Stimulated activated CD8-positive, alpha-beta memory T cell treated with anti-CD3 and anti-CD28 coated beads, Interleukin-7, amount 100 ng/mL, for 48 hours (primary cell): ENCODE results near the gene TOR2A.
"Not testable (repeated sequence)": the region's sequence is repeated elsewhere in the genome, so short reads cannot be mapped to it uniquely, and the experiment has no call there.

Source experiments
- DNase-seq, 2 donors: peaks; one replicate each; pipeline ENCODE4 v3.0.0-alpha.2; 2020; ENCODE audit warnings: low read depth in 1 of 2; ENCODE audit errors: extremely low read depth in 1 of 2

TOR2A gene

GRCh38 chr9:127769101-127769500 is 34.0 kb upstream of the TOR2A start:
- DNase-seq = no peak

DNA sequence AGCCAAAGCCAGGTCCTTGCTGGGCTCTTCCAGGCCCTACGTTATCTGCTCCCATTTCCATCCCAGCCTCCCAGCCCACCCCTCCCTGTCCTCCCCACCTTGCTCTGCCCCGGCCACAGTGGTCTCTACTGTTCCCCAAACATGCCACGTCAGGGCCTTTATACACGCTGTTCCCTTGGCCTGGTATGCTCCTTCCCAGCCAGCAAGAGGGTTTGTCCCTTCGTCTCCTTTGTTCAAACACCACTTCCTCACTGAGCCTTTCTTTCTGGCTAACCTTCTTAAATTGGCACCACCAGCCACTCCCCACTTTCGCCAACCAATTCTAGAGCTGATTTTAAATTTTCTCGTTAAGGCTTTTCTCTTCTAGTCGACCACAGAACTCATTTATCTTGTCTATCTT is 33.6 kb upstream of the TOR2A start:
- no peak for DNase-seq

GRCh38 chr9:127767909-127768331 is 32.8 kb upstream of the TOR2A start:
- no peak for DNase-seq

DNA sequence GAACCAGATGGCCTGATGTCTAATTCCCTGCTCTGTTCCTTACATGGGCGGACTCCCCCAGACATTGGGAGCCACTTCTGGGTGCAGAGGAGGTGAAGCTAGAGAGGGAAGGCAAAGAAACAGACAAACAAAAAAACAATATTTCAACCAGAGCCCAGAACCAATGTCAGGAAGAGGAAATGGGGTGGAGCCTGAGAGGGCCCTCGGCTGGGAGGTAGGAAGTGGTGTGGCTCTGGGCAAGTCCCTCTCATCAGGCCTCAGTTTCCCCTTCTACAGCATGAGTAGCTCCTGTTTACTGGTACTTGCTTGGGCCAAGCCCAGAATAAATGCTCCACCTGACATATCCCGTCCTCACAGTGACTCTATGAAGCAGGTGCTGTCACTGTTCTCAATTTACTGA is 32.3 kb upstream of the TOR2A start:
- no peak for DNase-seq

GRCh38 chr9:127765418-127765817 is 30.3 kb upstream of the TOR2A start:
- DNase-seq = no peak

DNA sequence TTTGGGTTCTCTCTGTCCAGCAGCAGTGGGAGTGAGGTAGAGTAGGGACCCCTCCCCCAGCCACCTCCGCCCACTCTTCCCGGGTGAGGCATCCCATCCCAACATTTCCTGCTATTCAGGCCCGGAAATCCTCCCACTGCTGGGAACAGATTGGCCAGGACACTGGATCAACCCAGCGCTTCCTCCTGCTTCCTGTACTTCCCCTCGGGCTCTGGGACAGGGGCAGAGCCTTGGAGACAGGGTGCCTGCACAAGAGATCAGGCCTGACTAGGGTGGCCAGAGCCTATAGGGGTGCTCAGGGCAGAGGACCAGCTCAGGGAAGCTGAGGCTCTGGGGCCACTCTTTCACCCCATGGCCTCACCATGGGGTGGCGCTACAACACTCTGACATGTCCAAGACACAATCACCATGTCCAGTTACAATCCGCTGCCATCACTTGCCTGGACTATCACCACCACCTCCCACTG is 28.9 kb upstream of the TOR2A start:
- DNase-seq = no peak

DNA sequence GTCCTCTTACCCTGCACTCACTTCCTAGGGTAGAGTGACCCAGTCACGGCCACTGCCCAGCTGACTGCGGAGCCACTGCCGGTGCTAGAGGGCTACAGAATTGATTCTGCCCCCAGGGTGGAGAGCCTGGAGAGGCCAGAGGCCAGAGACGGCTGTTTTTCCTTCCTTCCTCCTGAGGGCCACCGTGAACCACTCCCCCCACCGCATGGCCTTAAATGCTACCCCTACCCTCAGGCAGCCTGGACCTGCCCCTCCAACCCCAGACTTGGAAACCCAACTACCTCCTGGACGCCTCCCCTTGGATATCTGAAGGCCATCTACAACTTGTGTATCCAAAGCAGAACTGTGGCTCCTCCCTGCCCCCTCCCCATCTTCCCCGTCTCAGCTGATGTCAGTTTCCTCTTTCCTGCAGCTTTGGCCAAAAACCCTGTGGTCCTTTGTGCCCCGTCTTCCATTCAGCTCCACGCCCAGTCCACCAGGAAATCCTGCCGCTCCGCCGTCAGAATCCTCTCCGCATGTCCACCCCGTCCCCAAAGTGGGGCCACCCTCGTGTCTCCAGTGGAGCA is 27.1 kb upstream of the TOR2A start:
- no peak for DNase-seq

DNA sequence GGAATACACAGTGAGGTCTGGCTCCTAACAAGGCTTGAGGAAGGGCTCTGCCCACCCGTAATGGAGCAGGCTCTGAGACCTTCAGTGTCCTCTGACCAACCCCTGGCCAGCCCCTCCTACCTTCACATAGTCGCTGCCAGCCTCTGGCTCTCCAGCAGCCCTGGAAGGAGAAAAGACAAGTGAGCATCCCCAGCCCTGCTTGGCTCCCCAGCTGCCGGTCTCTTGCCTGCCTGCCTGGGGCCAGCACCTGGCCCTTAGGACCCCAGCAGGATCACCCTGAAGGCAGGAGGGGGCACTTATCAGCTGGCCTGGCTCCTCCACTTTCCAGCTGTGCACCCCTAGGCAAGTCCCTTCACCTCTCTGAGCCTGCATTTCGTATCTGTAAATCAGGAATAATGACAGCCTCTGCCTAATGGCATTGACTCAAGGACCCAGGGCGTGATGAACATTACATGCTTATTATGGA is 26.4 kb upstream of the TOR2A start:
- DNase-seq = no peak

- no peak for DNase-seq
Measured at GRCh38 chr9:127761061-127761460, 26.0 kb upstream of the TOR2A start.

GRCh38 chr9:127758843-127759242 is 23.7 kb upstream of the TOR2A start:
- no peak for DNase-seq

GRCh38 chr9:127756776-127757175 is 21.7 kb upstream of the TOR2A start:
- DNase-seq = not testable (repeated sequence)

DNA sequence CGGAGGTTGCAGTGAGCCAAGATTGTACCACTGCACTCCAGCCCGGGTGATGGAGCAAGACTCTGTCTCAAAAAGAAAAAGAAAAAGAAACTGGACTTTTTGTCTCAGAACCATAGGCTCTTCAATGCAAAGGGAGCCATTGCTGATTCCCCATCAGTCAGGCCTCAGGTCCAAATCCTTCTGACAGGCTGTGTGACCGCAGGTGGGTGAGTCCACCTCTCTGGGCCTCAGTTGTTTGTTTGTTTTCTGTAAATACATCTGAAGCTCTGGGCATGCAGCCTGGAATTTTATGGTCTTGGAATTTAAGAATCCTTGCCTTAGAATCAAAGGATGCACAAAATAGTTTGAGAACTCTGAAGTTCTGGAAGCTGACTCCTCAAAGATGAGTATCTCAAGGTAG is 21.1 kb upstream of the TOR2A start:
- DNase-seq = no peak

DNA sequence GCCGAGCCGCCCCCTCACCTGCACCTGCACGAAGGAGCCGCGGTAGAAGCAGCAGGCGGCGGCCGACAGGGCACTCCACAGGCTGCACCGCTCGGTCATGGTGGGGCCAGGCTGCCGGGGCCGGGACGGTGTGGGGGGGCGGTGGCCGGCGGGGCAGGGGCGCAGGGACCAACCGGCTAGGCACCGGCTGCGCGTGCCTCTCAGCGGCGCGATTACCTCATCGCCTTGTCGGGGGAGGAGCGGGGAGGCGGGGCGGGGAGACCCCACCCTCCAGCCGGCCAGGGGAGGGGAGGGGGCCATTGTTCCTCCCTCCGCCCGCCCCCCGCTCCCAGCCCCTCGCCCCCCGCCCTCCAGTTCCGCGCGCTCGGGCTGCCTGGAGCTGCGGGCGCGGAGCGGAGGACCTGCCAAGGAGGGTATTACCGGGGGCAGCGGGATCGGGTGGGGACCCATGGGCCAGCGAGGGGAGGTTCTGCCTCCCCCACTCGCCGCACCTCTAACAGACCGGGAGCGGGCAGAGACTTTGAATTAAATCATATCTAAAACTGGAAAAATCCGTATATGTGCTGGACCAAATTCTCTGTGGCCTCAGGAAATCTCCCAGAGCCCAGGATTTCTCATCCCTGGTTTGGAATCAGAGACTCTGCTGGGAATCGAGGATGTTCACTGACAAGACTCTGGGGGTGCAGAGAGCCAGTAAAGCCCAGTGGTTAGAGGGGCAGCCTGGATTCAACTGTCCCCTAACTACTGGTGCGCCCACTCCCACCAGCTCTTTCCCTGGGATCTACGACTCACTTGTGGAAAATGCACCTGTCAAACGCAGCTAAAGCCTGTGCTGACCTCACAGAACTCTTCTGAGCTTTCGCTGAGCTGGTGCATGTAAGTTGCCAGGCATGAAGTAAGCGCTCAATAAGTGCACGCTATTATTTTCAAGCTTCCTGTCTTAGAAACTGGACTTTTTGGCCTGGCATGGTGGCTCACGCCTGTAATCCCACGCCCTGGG is 20.3 kb upstream of the TOR2A start:
- no peak for DNase-seq

- DNase-seq = no peak
Measured at GRCh38 chr9:127754099-127755060, 19.3 kb upstream of the TOR2A start.

DNA sequence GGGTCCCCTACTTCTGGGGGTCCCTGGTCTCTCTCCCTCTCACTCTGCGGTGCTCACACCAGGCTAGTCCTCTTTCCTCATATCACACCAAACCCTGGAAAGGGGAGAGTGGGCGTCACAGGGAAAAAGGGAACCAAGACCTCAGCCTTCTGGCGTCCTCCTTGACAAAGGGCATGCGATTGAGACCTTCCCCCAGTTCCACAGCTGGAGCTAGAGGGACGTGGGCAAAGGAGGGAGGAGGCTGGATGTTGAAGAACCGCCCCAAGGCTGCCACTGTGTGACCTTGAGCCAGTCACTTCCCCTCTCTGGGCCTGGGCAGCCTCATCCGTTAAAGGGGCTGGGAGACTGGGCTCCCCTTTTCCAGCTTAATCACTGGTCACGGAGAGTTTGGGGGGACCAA is 18.5 kb upstream of the TOR2A start:
- DNase-seq = no peak

DNA sequence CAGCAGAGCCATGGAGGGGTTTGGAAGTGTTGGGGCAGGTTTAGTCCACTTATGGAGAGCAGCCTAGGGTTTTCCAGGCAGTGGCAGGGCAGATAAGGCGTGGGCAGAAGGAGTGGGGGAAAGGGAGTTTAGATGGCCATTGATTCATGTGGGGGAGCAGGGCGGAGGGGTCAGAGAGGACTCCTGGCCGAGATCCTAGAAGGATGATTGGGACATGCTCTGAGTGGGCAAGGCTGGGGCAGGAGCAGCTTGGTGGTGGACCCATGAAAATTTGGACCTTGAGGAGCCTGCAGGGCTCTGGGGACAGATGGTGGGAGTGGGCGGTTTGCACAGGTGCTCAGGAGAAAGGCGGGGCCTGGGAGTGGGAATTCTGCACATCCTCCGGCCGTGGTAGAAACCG is 18.1 kb upstream of the TOR2A start:
- no peak for DNase-seq

DNA sequence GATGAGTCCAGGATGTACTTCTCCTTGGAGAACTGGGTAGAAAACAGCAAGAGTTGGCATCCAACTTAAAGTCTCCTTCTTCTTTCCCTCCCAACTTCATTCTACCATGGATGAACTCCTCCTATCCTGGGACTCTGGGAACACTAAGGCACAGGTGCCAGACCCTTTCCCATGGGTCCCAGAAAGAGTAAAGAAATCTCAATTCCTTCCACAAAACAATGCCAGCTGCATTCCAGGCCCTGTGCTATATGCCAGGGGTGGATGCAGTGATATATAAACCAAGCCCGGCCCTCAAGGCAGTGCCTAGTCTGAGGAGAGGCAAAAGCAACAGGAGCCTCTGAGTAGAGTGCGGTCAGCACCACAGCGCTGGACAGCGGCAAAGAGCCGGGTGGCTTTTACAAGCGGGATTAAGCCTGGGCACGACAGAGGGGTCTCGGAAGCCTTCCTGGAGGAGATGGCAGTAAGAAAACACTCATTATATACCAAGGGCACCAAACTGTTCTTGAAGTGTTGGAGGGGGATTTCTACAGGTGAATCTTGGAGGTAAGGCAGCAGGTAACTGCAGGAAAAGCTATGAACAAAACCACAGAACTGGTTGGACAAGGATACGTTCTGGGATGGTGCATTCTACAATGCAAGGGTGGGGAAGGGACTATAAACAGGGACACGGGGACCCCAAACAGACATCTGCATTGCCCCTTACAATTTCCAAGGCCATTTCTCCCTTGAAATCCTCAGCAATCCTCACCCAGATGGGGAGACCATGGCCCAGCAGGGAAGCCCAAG is 16.4 kb upstream of the TOR2A start:
- DNase-seq = no peak

DNA sequence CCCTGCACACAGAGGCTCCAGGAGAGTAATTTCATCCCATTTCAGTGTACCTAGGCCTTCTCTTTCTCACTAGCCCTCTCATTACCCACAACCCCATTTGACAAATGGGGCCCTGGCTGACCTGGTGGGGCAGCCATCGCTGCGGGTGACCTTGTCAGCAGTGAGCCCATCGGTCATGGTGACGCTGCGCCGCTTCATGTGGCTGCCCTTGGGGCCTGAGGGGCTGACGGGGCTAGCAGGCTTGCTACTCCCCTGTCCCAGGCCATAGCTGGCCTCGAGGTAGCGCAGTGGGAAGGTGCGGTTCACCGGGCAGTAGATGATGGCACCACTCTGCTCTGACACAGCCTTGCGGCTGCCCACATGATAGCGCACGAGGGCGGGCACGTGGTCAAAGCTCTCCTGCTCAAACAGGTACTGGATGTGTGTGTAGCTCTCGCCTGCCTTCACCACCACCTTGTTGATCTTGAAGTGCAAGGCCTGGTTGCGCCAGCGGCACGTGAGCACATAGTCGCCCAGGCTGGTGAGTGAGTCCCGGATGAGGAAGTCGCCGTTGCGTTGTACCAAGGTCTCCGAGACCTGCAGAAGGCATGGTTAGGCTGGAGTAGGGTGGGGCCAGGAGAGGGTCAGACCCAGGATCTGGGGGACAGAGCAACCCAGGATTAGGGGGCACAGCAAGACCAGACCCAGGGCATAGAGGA is 14.1 kb upstream of the TOR2A start:
- DNase-seq = no peak

DNA sequence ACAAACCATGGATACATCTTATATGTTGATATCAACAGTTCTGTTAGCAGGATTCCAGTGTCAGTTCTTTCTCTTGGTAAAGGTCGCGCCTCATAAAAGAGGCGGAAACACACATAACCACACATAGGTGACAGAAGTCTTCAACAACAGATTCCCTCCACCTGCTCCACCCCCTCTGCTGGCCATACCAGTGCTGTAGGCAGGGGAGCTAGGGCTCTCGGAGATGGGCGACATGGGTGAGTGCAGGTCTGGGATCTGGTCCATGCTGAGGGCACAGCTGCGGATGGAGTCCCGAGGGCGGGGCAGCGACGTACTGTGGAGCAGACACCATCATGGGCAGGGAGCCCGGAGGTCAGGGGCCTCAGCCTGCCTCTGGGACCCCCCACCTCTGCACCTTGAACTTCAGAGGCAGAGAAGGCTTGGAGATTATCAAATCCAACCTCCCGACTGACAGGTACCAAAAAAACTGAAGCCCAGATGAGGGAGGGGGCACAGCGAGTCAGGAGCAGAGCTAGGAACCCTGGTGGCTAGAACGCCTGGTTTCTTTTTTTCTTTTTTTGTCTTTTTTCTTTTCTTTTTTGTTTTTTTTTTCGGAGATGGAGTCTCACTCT is 12.0 kb upstream of the TOR2A start:
- DNase-seq = no peak
